Upper lobe of right lung (tissue), 1 donor: ENCODE measurements around the gene ADAMTSL1. TPM values are rescaled to one million over a fixed set of nuclear protein-coding genes. Genes with fewer than 3 reads are reported as not detected.

ENCODE experiments used
- ATAC-seq: fragments of 200-7000 bp; cut with Tn5 transposase; one replicate; pipeline ENCODE4 v1.9.1; 2020; ENCODE audit warnings: mild to moderate bottlenecking, moderate library complexity
- DNase-seq: peaks from one replicate; pipeline ENCODE4 v3.0.0-alpha.2; 2020
- H3K27ac ChIP-seq: fragments of 200-600 bp; one replicate; pipeline ENCODE4 v1.8.0; 2022
- H3K27me3 ChIP-seq: fragments of 200-600 bp; one replicate; pipeline ENCODE4 v1.8.0; 2022; ENCODE audit warnings: mild to moderate bottlenecking
- H3K36me3 ChIP-seq: fragments of 200-600 bp; one replicate; pipeline ENCODE4 v1.8.0; 2022
- H3K4me1 ChIP-seq: fragments of 200-600 bp; one replicate; pipeline ENCODE4 v1.8.0; 2022
- H3K4me3 ChIP-seq: fragments of 200-600 bp; one replicate; pipeline ENCODE4 v1.8.0; 2022; ENCODE audit warnings: mild to moderate bottlenecking
- H3K9me3 ChIP-seq: fragments of 200-600 bp; one replicate; pipeline ENCODE4 v1.8.0; 2022
- CTCF ChIP-seq: fragments of 200-600 bp; IDR thresholded peaks from one replicate; pipeline ENCODE4 v1.8.0; 2022; ENCODE audit warnings: antibody characterized with exemption
- intact Hi-C: fragments of 100-400 bp; cut with DNase I; formaldehyde crosslinking; loops from one replicate; pipeline ENCODE4 v1.11.0; 2022
- total RNA-seq: library from RNA; stranded (reverse); fragmentation: NEBNext Ultra II Directional; extraction: Animal tissue kit (Norgen Biotek cat#: 25700); gene quantifications from one replicate; pipeline ENCODE4 v1.2.1, GENCODE V29; 2021
- donor health status: DM: no; HTN: yes; CAD: no; lungs with severe emphysema.

Gene ADAMTSL1
- total RNA-seq, 1 donor from 2014 or later, result 7.3 TPM

- H3K4me1 ChIP-seq, result no peaks in the 10 kb centered on the region
- H3K36me3 ChIP-seq, result no peaks in the 10 kb centered on the region
- H3K4me3 ChIP-seq, result no peak overlapping the region
- no peak for ATAC-seq
- no peak overlapping the region for H3K27ac ChIP-seq
- intact Hi-C loops, result no loop called here
- H3K9me3 ChIP-seq, result no peaks in the 10 kb centered on the region
- TF ChIP-seq CTCF, result no peak
- DNase-seq, result no peak
- H3K27me3 ChIP-seq, result no peaks in the 10 kb centered on the region
These were observed 13.7 kb downstream of the ADAMTSL1 start for GRCh38 chr9:18487611-18488010.

GRCh38 chr9:18488886-18489285 lies 14.9 kb downstream of the ADAMTSL1 start:
- Histone ChIP-seq H3K4me1 (no peaks in the 10 kb centered on the region), H3K27ac (no peak overlapping the region), H3K9me3 (no peaks in the 10 kb centered on the region), H3K27me3 (no peaks in the 10 kb centered on the region), H3K36me3 (no peaks in the 10 kb centered on the region), H3K4me3 (no peak overlapping the region)
- intact Hi-C loops, result no loop called here
- no peak for ATAC-seq
- no peak for TF ChIP-seq CTCF
- DNase-seq, result no peak

GRCh38 chr9:18489861-18490260 lies 15.9 kb downstream of the ADAMTSL1 start:
- H3K27ac ChIP-seq, result no peak overlapping the region
- intact Hi-C loops, result no loop called here
- no peak for TF ChIP-seq CTCF
- no peak overlapping the region for H3K4me3 ChIP-seq
- no peaks in the 10 kb centered on the region for H3K9me3 ChIP-seq
- H3K27me3 ChIP-seq, result no peaks in the 10 kb centered on the region
- no peaks in the 10 kb centered on the region for H3K36me3 ChIP-seq
- no peak for ATAC-seq
- no peak for DNase-seq
- no peaks in the 10 kb centered on the region for H3K4me1 ChIP-seq

- ATAC-seq (no peak), DNase-seq (no peak)
- Histone ChIP-seq H3K9me3 (no peaks in the 10 kb centered on the region), H3K27ac (no peak overlapping the region), H3K4me3 (no peak overlapping the region), H3K4me1 (no peaks in the 10 kb centered on the region), H3K27me3 (no peaks in the 10 kb centered on the region), H3K36me3 (no peaks in the 10 kb centered on the region)
- TF ChIP-seq CTCF, result no peak
- intact Hi-C loops, result no loop called here
These were observed 16.9 kb downstream of the ADAMTSL1 start for GRCh38 chr9:18490641-18491370.

- H3K9me3 ChIP-seq, result no peaks in the 10 kb centered on the region
- no peak for DNase-seq
- no peaks in the 10 kb centered on the region for H3K27me3 ChIP-seq
These were observed 18.7 kb downstream of the ADAMTSL1 start for GRCh38 chr9:18492612-18493011.

More at GRCh38 chr9:18492612-18493011, 18.7 kb downstream of the ADAMTSL1 start:
- Histone ChIP-seq H3K4me1 (no peaks in the 10 kb centered on the region), H3K36me3 (no peaks in the 10 kb centered on the region), H3K4me3 (no peak overlapping the region), H3K27ac (no peak overlapping the region)
- no peak for ATAC-seq
- intact Hi-C loops, result no loop called here
- no peak for TF ChIP-seq CTCF
